Endothelial cell of umbilical vein (primary cell): ENCODE measurements around the gene CMTM3. TPM values are rescaled to one million over a fixed set of nuclear protein-coding genes. Genes with fewer than 3 reads are reported as not detected.
"Not testable (repeated sequence)": the region's sequence is repeated elsewhere in the genome, so short reads cannot be mapped to it uniquely, and the experiment has no call there.

Source experiments
- BruUV-seq: library from RNA; stranded (reverse); fragments of 400-500 nt; replicated peaks from 2 replicates; lab custom pipeline; 2021; lab: Mats Ljungman, UMichigan
- CTCF ChIA-PET: fragments of 300-600, 350-600 bp; sonication (Branson Sonifier 250); formaldehyde crosslinking; loops from one replicate; lab custom pipeline; 2021; ENCODE audit warnings: antibody characterized with exemption, inconsistent platforms; lab: Charles Lee
- POLR2A ChIA-PET: fragments of 300-600, 350-600 bp; sonication (Branson Sonifier 250); formaldehyde crosslinking; loops from one replicate; lab custom pipeline; 2021; ENCODE audit warnings: antibody characterized with exemption, inconsistent platforms; lab: Charles Lee
- DNase-seq: peaks from one replicate; pipeline ENCODE4 v3.0.0-alpha.2; 2011; ENCODE audit warnings: low read depth, low spot score
- FAIRE-seq: peaks from 2 replicates; lab custom pipeline; 2011; peaks lifted over from hg19 to GRCh38; lab: Jason Lieb, UNC
- H2AFZ ChIP-seq: 2 replicates; pipeline ENCODE4 v1.6.0; 2012; ENCODE audit warnings: low read depth, low read length, control low read depth, inconsistent platforms
- H3K27ac ChIP-seq: 2 replicates; pipeline ENCODE4 v1.5.1; 2011; ENCODE audit warnings: low read depth, mild to moderate bottlenecking, control low read depth, low read length, moderate library complexity; ENCODE audit not compliant: insufficient read depth
- H3K27me3 ChIP-seq, 2 experiments: 2 replicates each; pipeline versions ENCODE4 v1.6.0 to v1.6.1; 2011; ENCODE audit warnings: low read length in 2 of 2, mixed read lengths in 1 of 2; ENCODE audit not compliant: control insufficient read depth in 2 of 2, insufficient read depth in 2 of 2
- H3K36me3 ChIP-seq, 2 experiments: 2 replicates in 1 of 2; 3 replicates in 1 of 2; pipeline ENCODE4 v1.5.1; 2011; ENCODE audit warnings: low read length in 2 of 2, mild to moderate bottlenecking in 1 of 2, moderate library complexity in 1 of 2; ENCODE audit not compliant: control insufficient read depth in 2 of 2, insufficient read depth in 2 of 2; ENCODE audit errors: extremely low read depth in 1 of 2
- H3K4me1 ChIP-seq: 3 replicates; pipeline ENCODE4 v1.5.1; 2011; ENCODE audit warnings: mild to moderate bottlenecking, low read length; ENCODE audit not compliant: control insufficient read depth, insufficient read depth; ENCODE audit errors: extremely low read depth
- H3K4me2 ChIP-seq: 2 replicates; pipeline ENCODE4 v1.6.1; 2011; ENCODE audit warnings: low read length, control low read depth, mixed read lengths; ENCODE audit not compliant: insufficient read depth
- H3K4me3 ChIP-seq, 3 experiments: fragments of 200-600 bp in 1 of 3; sonication (generic), shearing (Covaris generic) in 1 of 3; replicated peaks in 1 of 3; 2 replicates each; pipeline ENCODE4 v1.5.1; 2011 to 2016; ENCODE audit warnings: control low read depth in 3 of 3, low read length in 3 of 3, mild to moderate bottlenecking in 2 of 3, inconsistent platforms in 1 of 3, low read depth in 1 of 3, moderate library complexity in 1 of 3; ENCODE audit not compliant: insufficient read depth in 1 of 3
- H3K79me2 ChIP-seq: 2 replicates; pipeline ENCODE4 v1.6.0; 2012; ENCODE audit warnings: low read length, inconsistent platforms; ENCODE audit not compliant: control insufficient read depth, insufficient read depth
- H3K9ac ChIP-seq: replicated peaks from 2 replicates; pipeline ENCODE3; 2011; ENCODE audit warnings: low read length, control low read depth; ENCODE audit not compliant: insufficient read depth; ENCODE audit errors: extremely low read depth
- H3K9me1 ChIP-seq: replicated peaks from 3 replicates; pipeline ENCODE4 v1.6.0; 2011; ENCODE audit warnings: mild to moderate bottlenecking, low read length; ENCODE audit not compliant: control insufficient read depth, insufficient read depth; ENCODE audit errors: extremely low read depth
- H3K9me3 ChIP-seq: replicated peaks from 2 replicates; pipeline ENCODE4 v1.5.1; 2012; ENCODE audit warnings: low read length, inconsistent platforms; ENCODE audit not compliant: control insufficient read depth, insufficient read depth
- H4K20me1 ChIP-seq: replicated peaks from 2 replicates; pipeline ENCODE3; 2011; ENCODE audit warnings: mild to moderate bottlenecking, low read length; ENCODE audit not compliant: control insufficient read depth, insufficient read depth; ENCODE audit errors: extremely low read depth
- CTCF ChIP-seq, 2 donors: IDR thresholded peaks; 1 replicate in 1 of 2; 2 replicates in 1 of 2; pipeline ENCODE4 v1.5.1; 2011; ENCODE audit warnings: low read length in 2 of 2, mild to moderate bottlenecking in 2 of 2, moderate library complexity in 2 of 2, control low read depth in 1 of 2, inconsistent platforms in 1 of 2, low read depth in 1 of 2; ENCODE audit not compliant: insufficient read depth in 1 of 2; ENCODE audit errors: extremely low read depth in 1 of 2
- EZH2 ChIP-seq: IDR thresholded peaks from 2 replicates; pipeline ENCODE4 v1.6.1; 2012; ENCODE audit warnings: borderline replicate concordance, low read depth, mild to moderate bottlenecking, moderate library complexity, low read length, inconsistent platforms; ENCODE audit not compliant: severe bottlenecking
- FOS ChIP-seq: IDR thresholded peaks from 2 replicates; pipeline ENCODE4 v1.6.1; 2011; ENCODE audit warnings: mild to moderate bottlenecking, low read length, moderate library complexity, borderline replicate concordance; ENCODE audit not compliant: insufficient read depth
- GATA2 ChIP-seq: IDR thresholded peaks from 2 replicates; pipeline ENCODE4 v1.7.0; 2011; ENCODE audit warnings: low read depth, mild to moderate bottlenecking, moderate library complexity, mixed read lengths, low read length; ENCODE audit not compliant: insufficient read length, insufficient read depth
- JUN ChIP-seq: IDR thresholded peaks from 2 replicates; pipeline ENCODE4 v1.6.1; 2011; ENCODE audit warnings: borderline replicate concordance, low read depth; ENCODE audit not compliant: insufficient read length, insufficient read depth
- MAX ChIP-seq: IDR thresholded peaks from 2 replicates; pipeline ENCODE4 v1.6.1; 2011; ENCODE audit not compliant: insufficient read depth, insufficient read length
- MYC ChIP-seq: IDR thresholded peaks from one replicate; pipeline ENCODE4 v1.6.1; 2011; ENCODE audit warnings: mild to moderate bottlenecking, low read depth, low read length
- POLR2A ChIP-seq: IDR thresholded peaks from 2 replicates; pipeline ENCODE4 v1.6.1; 2012; ENCODE audit warnings: low read depth, mild to moderate bottlenecking, control low read depth, low read length
- POLR2AphosphoS5 ChIP-seq: IDR thresholded peaks from 2 replicates; pipeline ENCODE4 v1.6.1; 2012; ENCODE audit warnings: low read depth, mild to moderate bottlenecking, control low read depth, low read length, moderate library complexity; ENCODE audit not compliant: insufficient read depth
- dilution Hi-C: fragments of 300-500 bp; cut with MboI; formaldehyde crosslinking; loops from one replicate; pipeline ENCODE4 v1.15.0; 2019; ENCODE audit warnings: low sequenced_read_pairs; ENCODE audit not compliant: extremely low pct_ligation_motif_present
- intact Hi-C: fragments of 100-400 bp; cut with micrococcal nuclease; formaldehyde crosslinking; loops from one replicate; pipeline ENCODE4 v1.10.0; 2022
- polyA plus RNA-seq, 4 experiments: library from polyadenylated mRNA; depleted of rRNA in 3 of 4; stranded (reverse) in 3 of 4; unstranded in 1 of 4; fragments of >200 nt; gene quantifications; 2 replicates each; pipeline versions ENCODE4 v1.2.1 to v1.2.3, GENCODE V29; 2011 to 2012; ENCODE audit warnings: missing spikeins in 1 of 4
- total RNA-seq: library from RNA; stranded (reverse); gene quantifications from 2 replicates; pipeline ENCODE4 v1.2.3, GENCODE V29; 2021

Gene CMTM3
- total and polyA plus RNA-seq, 2 donors (not counting 3 experiments of a cell fraction or from before 2014, with no cell fraction given) = 83.6 to 86.2 TPM

GRCh38 chr16:66661210-66661560 is 56.7 kb downstream of the CMTM3 start:
- FAIRE-seq = no peak
- intact Hi-C loops = loop anchor here (2.0 to 5.0 kb wide), 3 partner anchors 36 to 81 kb away; partner anchors contain the start of gene CMTM4

GRCh38 chr16:66661671-66662346 is 57.3 kb downstream of the CMTM3 start:
- ChIA-PET POLR2A (interaction anchor here (1.6 kb wide), 1 partner anchor 11 kb away, joined by 6 read pairs; no protein-coding TSS in a partner anchor), CTCF (interaction anchor here (0.6 to 4.7 kb wide), 24 partner anchors 10 to 255 kb away, joined by 3 to 120 read pairs (median 4); partner anchors contain the start of genes CMTM4 and NAE1)
- BruUV-seq, H3K79me2 ChIP-seq, H4K20me1 ChIP-seq, FAIRE-seq, H3K4me2 ChIP-seq, dilution Hi-C loops, H3K9me3 ChIP-seq, H2AFZ ChIP-seq, H3K9me1 ChIP-seq, H3K36me3 ChIP-seq, H3K4me3 ChIP-seq, H3K27me3 ChIP-seq: not testable (repeated sequence)
- intact Hi-C loops = loop anchor here (1.0 to 5.0 kb wide), 4 partner anchors 35 to 211 kb away; partner anchors contain the start of gene CMTM4
- Histone ChIP-seq H3K27ac (peak overlapping the region; percentile 15), H3K9ac (peak overlapping the region; percentile 3), H3K4me1 (peaks cover 25% of the 10 kb centered on the region)
- DNase-seq = peak; percentile 20

More at GRCh38 chr16:66661210-66661560, 56.7 kb downstream of the CMTM3 start:
- Histone ChIP-seq H3K4me2 (peak overlapping the region; percentile 5), H3K9me1 (no peaks in the 10 kb centered on the region), H3K36me3 (no peaks in the 10 kb centered on the region), H3K4me3 (no peak overlapping the region), H3K79me2 (no peaks in the 10 kb centered on the region), H3K9ac (peak overlapping the region; percentile 10), H3K4me1 (peaks cover 25% of the 10 kb centered on the region), H4K20me1 (no peaks in the 10 kb centered on the region), H3K27ac (peak overlapping the region; percentile 49), H3K27me3 (no peaks in the 10 kb centered on the region), H2AFZ (no peak overlapping the region), H3K9me3 (no peaks in the 10 kb centered on the region)
- DNase-seq = no peak
- POLR2A ChIA-PET = interaction anchor here (1.6 kb wide), 1 partner anchor 10 kb away, joined by 6 read pairs; no protein-coding TSS in a partner anchor
- TF ChIP-seq CTCF (IDR thresholded peaks at IDR 0.05; ENCODE audit: extremely low read depth in 1 of 2, insufficient read depth in 1 of 2, low read depth in 1 of 2, low read length in 2 of 2) = no peak
- no peak for TF ChIP-seq POLR2AphosphoS5
- TF ChIP-seq EZH2 = no peak
- TF ChIP-seq MAX = no peak
- TF ChIP-seq JUN = no peak
- no peak for TF ChIP-seq FOS
- TF ChIP-seq POLR2A = no peak
- TF ChIP-seq MYC = no peak
- TF ChIP-seq GATA2 = no peak
- dilution Hi-C loops = no loop called here
- no TSS peak for BruUV-seq
- CTCF ChIA-PET = interaction anchor here (0.7 to 4.7 kb wide), 24 partner anchors 8 to 255 kb away, joined by 3 to 120 read pairs (median 4); partner anchors contain the start of genes CMTM4 and NAE1
